ENCODE results near the gene KDM1A. TPM values are rescaled to one million over a fixed set of nuclear protein-coding genes. Genes with fewer than 3 reads are reported as not detected.
"Not testable (repeated sequence)": the region's sequence is repeated elsewhere in the genome, so short reads cannot be mapped to it uniquely, and the experiment has no call there.

KDM1A gene
- total RNA-seq, 1 donor = 101 TPM

GRCh38 chr1:22995774-22996173 is 23.5 kb upstream of the KDM1A start:
- no peak overlapping the region for H3K27ac ChIP-seq (ENCODE audit: low read depth, low read length)
- H3K27me3 ChIP-seq (ENCODE audit: insufficient read depth, low read length) = no peaks in the 10 kb centered on the region
- H3K9me3 ChIP-seq (ENCODE audit: low read depth, low read length) = no peaks in the 10 kb centered on the region
- H3K4me1 ChIP-seq (ENCODE audit: insufficient read depth, low read length) = no peaks in the 10 kb centered on the region
- H4K20me1 ChIP-seq (ENCODE audit: insufficient read depth, low read length) = no peaks in the 10 kb centered on the region
- H3K4me2 ChIP-seq (ENCODE audit: insufficient read depth, low read length) = no peak overlapping the region
- H2AFZ ChIP-seq (ENCODE audit: low read length) = no peak overlapping the region
- H3K36me3 ChIP-seq (ENCODE audit: insufficient read depth, low read length) = no peaks in the 10 kb centered on the region
- no peak for DNase-seq (ENCODE audit: insufficient read length, low spot score, missing footprints)
- H3K4me3 ChIP-seq (ENCODE audit: insufficient read depth, low read length) = no peak overlapping the region
- TF ChIP-seq CTCF (IDR thresholded peaks at IDR 0.05; ENCODE audit: extremely low read depth, low read depth, low read length) = no peak
- no peaks in the 10 kb centered on the region for H3K79me2 ChIP-seq (ENCODE audit: insufficient read depth, low read length)

GRCh38 chr1:22997528-22997927 is 21.7 kb upstream of the KDM1A start:
- not testable (repeated sequence) for H3K79me2 ChIP-seq (ENCODE audit: insufficient read depth, low read length); H3K9me3 ChIP-seq (ENCODE audit: low read depth, low read length); H4K20me1 ChIP-seq (ENCODE audit: insufficient read depth, low read length); DNase-seq (ENCODE audit: insufficient read length, low spot score, missing footprints); H3K4me1 ChIP-seq (ENCODE audit: insufficient read depth, low read length); H3K27ac ChIP-seq (ENCODE audit: low read depth, low read length); H3K36me3 ChIP-seq (ENCODE audit: insufficient read depth, low read length); H3K4me2 ChIP-seq (ENCODE audit: insufficient read depth, low read length); H3K4me3 ChIP-seq (ENCODE audit: insufficient read depth, low read length); H2AFZ ChIP-seq (ENCODE audit: low read length); H3K27me3 ChIP-seq (ENCODE audit: insufficient read depth, low read length)

GRCh38 chr1:23000133-23000532 is 19.1 kb upstream of the KDM1A start:
- H3K27ac ChIP-seq (ENCODE audit: low read depth, low read length); DNase-seq (ENCODE audit: insufficient read length, low spot score, missing footprints); H3K36me3 ChIP-seq (ENCODE audit: insufficient read depth, low read length); H3K9me3 ChIP-seq (ENCODE audit: low read depth, low read length); H3K4me1 ChIP-seq (ENCODE audit: insufficient read depth, low read length); H3K79me2 ChIP-seq (ENCODE audit: insufficient read depth, low read length); H4K20me1 ChIP-seq (ENCODE audit: insufficient read depth, low read length); H3K4me2 ChIP-seq (ENCODE audit: insufficient read depth, low read length); H3K4me3 ChIP-seq (ENCODE audit: insufficient read depth, low read length); H2AFZ ChIP-seq (ENCODE audit: low read length): not testable (repeated sequence)
- peaks cover 10% of the 10 kb centered on the region for H3K27me3 ChIP-seq (ENCODE audit: insufficient read depth, low read length)

- H2AFZ ChIP-seq (ENCODE audit: low read length); H4K20me1 ChIP-seq (ENCODE audit: insufficient read depth, low read length); H3K4me1 ChIP-seq (ENCODE audit: insufficient read depth, low read length); H3K79me2 ChIP-seq (ENCODE audit: insufficient read depth, low read length); H3K4me2 ChIP-seq (ENCODE audit: insufficient read depth, low read length); H3K27ac ChIP-seq (ENCODE audit: low read depth, low read length); H3K36me3 ChIP-seq (ENCODE audit: insufficient read depth, low read length); DNase-seq (ENCODE audit: insufficient read length, low spot score, missing footprints); H3K4me3 ChIP-seq (ENCODE audit: insufficient read depth, low read length); H3K9me3 ChIP-seq (ENCODE audit: low read depth, low read length): not testable (repeated sequence)
- peaks cover 10% of the 10 kb centered on the region for H3K27me3 ChIP-seq (ENCODE audit: insufficient read depth, low read length)
Measured at GRCh38 chr1:23002218-23002617, 17.1 kb upstream of the KDM1A start.

DNA sequence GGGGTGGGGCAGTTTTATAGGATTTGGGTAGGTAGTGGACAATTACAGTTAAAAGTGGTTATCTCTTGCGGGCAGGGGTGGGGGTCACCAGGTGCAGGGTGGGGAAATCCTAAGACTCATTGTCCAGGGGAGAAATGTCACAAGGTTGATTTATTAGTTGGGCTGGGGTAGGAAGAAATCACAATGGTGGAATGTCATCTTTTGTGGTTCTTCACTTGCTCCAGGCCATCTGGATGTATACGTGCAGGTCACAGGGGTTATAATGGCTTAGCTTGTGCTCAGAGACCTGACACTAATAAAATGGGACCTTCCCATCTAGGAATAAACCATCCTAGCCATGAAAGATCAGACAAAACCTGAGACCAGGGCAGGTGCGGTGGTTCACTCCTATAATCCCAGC is 15.2 kb upstream of the KDM1A start:
- H3K79me2 ChIP-seq (ENCODE audit: insufficient read depth, low read length) = no peaks in the 10 kb centered on the region
- H3K4me1 ChIP-seq (ENCODE audit: insufficient read depth, low read length) = no peaks in the 10 kb centered on the region
- H4K20me1 ChIP-seq (ENCODE audit: insufficient read depth, low read length) = no peaks in the 10 kb centered on the region
- no peak overlapping the region for H3K27ac ChIP-seq (ENCODE audit: low read depth, low read length)
- peaks cover 10% of the 10 kb centered on the region for H3K27me3 ChIP-seq (ENCODE audit: insufficient read depth, low read length)
- H3K4me3 ChIP-seq (ENCODE audit: insufficient read depth, low read length) = no peak overlapping the region
- no peak overlapping the region for H3K4me2 ChIP-seq (ENCODE audit: insufficient read depth, low read length)
- DNase-seq (ENCODE audit: insufficient read length, low spot score, missing footprints) = no peak
- H2AFZ ChIP-seq (ENCODE audit: low read length) = no peak overlapping the region
- TF ChIP-seq CTCF (IDR thresholded peaks at IDR 0.05; ENCODE audit: extremely low read depth, low read depth, low read length) = no peak
- H3K36me3 ChIP-seq (ENCODE audit: insufficient read depth, low read length) = no peaks in the 10 kb centered on the region
- H3K9me3 ChIP-seq (ENCODE audit: low read depth, low read length) = no peaks in the 10 kb centered on the region

DNA sequence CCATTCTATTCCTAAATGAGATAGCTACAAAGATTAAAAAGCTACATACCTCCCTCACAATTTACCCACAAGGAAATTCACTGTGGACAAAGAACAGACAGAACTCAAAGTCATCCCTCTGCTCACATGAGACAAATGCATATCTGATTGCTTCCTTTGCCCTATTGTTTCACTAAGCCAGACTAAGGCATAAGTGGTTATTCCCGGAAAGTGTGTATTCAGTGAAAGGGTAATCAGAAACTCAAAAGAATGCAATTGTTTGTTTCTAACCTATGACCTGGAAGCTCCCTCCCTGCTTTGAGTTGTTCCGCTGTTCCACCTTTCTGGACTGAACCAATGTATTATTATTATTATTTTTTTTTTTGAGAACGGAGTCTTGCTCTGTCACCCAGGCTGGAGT is 14.5 kb upstream of the KDM1A start:
- not testable (repeated sequence) for H3K4me2 ChIP-seq (ENCODE audit: insufficient read depth, low read length); DNase-seq (ENCODE audit: insufficient read length, low spot score, missing footprints); H3K4me1 ChIP-seq (ENCODE audit: insufficient read depth, low read length); H3K4me3 ChIP-seq (ENCODE audit: insufficient read depth, low read length); H3K9me3 ChIP-seq (ENCODE audit: low read depth, low read length); H3K27ac ChIP-seq (ENCODE audit: low read depth, low read length); H4K20me1 ChIP-seq (ENCODE audit: insufficient read depth, low read length); H3K79me2 ChIP-seq (ENCODE audit: insufficient read depth, low read length); H3K36me3 ChIP-seq (ENCODE audit: insufficient read depth, low read length); H2AFZ ChIP-seq (ENCODE audit: low read length)
- H3K27me3 ChIP-seq (ENCODE audit: insufficient read depth, low read length) = peaks cover 10% of the 10 kb centered on the region
